ENCODE measurements around the gene FAM83G. TPM values are rescaled to one million over a fixed set of nuclear protein-coding genes. Genes with fewer than 3 reads are reported as not detected.

FAM83G gene
- total RNA-seq, 1 donor from 2014 or later: 24.2 TPM

DNA sequence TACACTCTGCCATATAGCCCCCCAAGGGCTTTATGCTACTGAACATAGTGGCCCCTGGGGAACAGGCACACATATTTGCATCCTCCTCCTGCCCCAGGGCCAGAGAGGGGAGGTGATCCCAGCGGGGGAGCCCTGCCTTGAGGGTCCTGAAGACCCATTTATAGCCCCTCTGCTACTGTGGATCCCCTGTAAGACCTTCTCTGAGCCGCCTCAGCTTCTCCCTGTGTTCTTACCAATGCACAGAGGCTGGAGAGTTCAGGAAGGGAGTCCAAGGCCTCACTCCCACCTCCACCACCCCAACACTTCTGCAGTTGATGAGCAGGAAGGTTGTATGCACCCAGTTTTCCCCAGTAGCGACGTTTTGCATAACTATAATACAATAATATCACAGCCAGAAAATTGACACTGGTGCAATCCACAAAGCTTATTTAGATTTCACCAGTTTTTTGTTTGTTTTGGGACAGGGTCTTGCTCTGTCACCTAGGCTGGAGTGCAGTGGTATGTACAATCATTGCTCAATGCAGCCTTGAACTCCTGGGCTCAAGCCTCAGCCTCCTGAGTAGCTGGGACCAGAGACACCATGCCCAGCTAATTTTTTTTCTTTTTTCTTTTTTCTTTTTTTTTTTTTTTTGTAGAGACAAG, 1.3 kb upstream of the FAM83G start:
- DNase-seq: no peak

DNA sequence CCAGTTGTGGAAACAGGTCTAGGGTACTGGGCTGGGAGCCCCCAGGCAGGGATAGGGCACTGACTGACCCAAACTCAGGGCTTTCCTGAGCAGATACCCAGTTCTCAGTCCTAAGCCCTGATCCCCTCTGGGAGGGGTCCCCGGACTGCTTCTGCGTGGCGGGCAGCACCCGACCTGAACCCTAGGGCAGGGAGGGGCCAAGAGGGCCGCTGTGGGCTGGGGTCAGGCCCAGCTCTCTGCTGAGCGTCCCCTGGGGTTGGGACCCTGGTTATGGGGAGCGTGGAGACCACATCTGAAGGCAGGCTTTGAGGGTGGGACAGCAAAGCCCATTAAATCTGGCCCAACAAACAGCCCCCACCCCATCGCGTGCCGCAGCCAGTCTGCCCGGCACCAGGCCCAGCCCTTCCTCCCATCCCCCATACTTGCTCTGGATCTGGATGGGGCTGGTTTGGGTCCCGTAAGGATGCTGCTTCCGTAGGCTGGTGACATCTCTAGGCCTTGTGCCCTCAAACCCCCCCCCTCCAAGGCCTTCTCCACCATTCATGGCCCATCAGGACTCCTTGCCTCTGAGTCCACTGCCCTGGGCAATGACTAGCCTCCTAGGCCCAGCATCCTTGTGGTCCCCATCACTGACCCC, 691 bp upstream of the FAM83G start:
- DNase-seq: no peak

DNA sequence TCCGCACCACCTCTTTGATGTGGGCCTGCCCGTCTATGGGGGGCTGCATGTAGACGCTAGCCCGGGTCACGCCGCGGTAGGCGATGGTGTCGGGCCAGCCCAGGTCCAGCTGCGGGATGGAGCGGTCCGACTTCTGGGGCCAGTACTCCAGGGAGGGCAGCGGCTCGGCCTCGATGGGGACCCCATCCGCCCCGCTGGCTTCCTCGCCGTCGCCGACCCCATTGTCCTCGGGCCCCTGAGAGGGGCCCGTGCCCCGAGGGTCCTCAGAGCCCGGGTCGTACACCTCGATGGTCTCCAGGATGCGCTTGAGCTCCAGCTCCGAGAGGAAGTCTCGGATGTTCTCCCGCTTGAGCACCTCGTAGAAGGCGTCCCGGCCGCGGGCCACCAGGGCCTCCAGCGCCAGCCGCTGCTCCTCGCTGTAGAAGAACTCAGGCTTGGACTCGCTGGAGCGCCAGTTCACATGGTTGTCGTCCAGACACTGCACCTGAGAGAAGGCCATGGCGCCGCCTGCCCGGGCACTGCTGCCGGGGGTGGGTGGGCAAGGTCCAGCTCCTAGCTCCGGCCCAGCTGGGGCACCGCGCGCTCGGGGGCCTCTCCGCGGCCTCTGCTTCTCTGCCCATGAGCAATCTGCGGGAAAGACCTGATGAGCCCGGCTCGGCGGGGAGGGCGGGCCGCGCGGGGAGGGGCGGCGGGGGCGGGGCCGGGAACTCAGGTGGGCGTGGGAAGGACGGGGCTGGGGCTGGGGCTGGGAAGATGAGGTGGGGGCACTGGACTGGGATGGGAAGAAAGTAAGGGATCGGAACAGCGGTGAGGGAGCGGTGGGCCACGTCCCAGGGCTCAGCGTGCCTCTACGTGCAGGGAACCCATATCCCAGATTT, 782 bp downstream of the FAM83G start:
- DNase-seq: no peak

DNA sequence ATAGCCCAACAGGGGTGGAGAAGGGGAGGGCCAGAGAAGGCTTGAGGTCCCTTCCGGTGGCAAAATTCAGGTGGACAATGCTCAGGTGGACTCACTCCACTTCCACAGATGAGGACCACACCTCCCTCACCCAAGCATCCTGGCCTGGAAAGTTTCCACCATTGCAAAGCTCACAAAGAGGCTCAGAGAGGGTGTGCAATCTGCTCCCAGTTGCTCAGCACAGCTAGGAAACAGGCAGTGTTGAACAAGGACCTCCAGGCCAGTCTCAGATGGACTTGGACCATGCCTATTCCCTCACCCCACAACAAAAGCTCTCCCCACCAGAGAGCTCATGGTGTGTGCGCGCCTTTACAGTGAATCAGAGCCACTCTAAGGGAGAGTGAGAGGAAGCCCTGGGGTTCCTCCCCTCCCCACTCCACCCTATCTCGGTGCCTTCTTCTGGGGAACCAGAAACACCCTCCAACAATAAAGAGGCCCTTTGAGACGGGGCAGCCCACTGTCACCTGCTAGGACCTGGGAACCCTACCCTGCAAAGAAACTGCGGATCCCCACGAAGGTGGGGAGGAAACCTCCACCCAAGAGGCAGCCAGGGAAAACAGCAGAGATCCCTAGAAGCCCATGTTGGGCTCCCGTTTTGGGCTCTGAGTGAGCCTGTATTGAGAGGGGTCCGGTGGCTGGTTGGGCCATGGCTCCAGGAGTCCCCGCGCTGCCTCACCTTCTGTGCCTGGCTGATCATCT, 1.6 kb downstream of the FAM83G start:
- DNase-seq: no peak

DNA sequence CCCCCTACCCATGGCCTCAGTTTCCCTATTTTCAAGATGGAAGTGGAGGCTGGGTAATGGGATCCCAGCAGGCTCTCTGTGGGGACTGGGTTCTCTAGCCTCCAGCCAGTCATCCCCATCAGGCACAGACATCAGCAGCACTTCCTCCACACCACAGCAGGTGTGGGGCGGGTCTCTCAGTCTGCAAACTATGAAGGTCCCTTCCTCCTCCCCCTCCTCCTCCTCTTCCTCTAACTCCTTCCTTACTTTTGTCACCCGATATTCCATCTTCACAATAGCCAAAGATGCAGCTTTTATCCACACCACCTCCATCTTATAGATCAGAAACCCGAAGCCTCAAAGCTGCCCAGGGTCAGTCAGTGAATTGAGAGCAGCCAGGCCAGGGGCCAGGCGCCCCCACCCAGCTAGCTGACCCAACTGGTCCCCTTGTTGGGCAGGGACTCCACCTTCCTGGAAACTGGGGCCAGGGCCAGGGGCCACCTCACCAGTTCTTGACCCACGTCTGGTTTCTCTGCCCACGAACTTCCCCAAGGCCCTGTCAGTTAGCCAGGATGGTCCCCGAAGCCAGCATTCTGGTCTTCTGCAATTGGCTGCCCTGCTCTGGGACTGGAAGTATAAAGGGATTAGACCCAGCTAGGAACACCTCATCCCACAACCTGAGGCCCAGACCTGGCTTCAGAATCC, 2.5 kb downstream of the FAM83G start:
- no peak for DNase-seq

DNA sequence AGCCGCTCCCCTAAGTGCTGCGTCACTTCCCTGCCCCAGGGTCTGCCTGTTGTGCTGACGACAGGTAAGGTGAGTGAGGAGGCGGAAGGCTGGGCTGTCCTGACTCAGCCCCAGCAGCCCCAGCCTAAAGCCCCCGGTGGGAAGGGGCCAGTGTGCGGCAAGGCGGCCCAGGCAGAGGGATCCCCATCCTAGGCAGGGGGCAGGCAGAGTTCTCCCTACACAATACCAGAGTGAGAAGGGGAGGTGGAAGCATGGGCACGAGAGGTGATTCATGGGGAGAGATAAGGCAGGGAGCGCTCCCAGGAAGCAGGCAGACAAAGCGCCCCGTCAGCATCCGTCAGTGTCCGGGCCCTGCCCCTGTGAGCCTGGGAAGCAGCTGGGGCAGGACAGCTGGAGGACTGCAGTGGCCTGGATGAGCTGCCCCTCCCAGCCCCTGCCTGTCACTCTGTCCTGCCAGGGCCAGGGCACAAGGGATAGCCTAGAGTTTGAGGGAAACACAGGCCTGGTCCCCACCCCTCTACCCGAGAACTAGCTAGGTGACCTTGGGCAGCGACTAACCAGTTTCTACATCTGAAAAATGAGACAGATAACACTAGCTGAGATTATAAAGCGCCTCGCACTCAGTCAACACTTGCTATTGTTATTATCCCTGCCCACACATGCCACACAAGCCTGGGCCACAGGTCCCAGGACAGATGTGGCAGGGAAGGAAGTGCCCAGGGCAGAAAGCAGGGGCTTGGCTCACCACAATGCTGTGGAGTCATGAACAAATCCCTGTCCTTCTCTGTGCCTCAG, 3.8 kb downstream of the FAM83G start:
- DNase-seq: no peak

DNA sequence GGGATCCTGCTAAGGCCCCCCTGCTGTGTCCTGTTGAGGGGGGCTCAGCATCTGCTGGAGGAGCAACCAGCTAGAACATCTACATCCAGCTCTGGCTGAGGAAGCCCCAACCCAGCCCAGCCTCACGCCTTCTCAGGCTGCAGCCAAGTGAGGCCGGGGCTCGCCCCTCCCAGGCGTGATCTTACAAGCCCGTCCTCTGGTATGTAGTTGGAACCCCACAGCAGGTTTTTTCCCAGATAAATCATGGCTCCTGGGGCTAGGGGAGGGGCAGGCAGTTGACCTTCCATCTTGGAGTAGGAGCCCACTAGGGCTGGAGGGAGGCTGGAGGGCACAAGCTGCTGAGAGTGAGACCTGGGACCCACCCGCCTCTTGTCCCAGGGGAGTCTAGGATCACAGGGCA, 4.7 kb downstream of the FAM83G start:
- no peak for DNase-seq

DNA sequence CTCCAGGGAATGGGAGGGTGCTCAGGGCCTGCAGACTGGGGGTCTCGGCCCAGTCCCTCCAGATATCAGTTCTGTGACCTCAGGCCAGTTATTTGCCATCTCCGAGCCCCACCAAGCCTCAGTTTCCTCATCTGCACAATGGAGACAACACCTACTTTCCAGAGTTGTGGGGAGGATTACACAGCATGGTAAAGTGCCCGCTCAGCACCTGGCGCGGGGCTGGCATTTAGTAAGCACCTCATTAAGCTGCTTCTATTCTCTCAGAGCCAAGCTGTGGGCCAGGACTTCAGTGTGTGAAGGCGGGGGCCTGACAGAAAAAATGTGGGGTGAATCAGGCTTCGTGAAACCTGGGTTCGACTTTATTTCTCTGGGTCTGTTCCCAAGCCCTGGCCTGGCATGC, 5.2 kb downstream of the FAM83G start:
- DNase-seq: no peak

DNA sequence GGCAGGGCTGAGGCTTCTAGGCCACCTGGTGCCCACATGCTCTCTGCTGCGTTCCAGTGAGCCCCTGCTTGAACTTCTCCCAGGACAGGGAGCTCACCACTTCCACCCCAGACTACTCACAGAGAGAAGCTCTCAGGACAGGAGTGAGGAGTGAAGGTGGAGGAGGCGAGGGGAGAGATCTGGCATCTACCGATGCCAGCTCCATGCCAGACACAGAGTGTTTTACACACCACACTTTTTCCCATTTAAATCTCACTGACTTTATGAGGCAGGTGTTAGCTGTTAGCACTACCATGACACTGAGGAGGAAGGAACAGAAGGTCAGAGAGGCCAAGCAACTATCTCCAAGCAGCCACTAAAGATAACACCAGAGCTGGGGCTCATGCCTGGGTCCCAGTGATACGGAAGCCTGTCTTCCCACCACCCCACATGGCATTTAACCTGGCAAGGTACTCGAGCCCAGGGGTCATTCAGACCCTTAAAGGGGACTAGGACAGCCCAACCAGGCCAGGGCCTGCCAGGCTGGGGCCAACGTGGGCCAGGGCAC, 6.8 kb downstream of the FAM83G start:
- no peak for DNase-seq

DNA sequence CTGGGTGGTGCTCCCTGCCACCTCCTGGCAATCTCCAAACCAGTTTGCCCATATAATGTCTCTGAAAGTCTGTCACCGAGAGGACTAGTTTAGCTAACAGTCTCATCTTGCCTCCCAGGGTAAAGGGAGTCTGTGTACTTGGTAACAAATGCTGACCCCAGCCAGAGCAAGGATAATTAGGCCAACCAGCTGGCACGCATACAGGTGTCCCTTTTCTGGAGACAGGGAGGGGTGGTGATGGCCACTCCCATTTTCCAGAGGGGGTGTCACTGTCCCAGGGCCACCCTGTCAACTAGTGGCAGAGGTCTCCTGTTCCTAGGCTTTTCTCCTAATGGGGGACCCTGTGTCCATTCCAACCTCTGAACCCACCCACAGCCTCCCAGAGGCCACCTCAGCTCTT, 8.1 kb downstream of the FAM83G start:
- DNase-seq: no peak

DNA sequence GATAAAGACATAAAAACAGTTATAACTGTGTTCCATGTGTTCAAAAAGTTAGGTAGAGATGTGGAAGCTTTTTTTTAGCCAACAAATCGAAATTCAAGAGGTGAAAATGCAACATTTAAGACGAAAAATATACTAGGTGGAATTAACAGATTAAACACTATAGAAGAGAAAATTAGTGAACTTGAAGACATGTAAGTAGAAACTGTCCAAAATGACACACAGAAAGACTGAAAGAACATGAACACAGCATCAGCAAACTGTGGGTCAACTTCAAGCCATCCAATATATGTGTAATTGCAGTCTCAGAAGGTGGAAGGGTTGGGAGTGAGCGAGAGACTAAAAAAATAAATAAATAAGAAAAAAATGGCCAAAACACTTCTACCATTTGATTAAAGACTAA, 9.3 kb downstream of the FAM83G start:
- DNase-seq: no peak

DNA sequence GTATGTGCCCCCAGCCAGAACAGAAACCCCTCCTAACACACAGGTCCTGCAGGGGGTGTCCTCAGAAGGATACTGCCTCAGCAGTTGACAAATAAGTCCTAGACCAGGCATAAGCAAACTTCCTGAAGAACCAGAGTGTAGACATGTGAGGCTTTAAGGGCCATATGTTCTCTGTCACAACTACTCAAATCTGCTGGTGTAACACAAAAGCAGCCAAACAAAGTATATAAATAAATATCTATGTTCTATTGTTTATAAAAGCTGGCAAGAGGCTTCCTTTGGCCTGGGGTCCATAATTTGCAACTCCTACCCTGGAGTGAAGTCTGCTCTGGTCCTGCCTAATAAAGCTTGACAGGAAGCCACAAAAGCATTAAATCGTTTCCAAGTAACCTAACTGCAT, 9.9 kb downstream of the FAM83G start:
- no peak for DNase-seq

DNA sequence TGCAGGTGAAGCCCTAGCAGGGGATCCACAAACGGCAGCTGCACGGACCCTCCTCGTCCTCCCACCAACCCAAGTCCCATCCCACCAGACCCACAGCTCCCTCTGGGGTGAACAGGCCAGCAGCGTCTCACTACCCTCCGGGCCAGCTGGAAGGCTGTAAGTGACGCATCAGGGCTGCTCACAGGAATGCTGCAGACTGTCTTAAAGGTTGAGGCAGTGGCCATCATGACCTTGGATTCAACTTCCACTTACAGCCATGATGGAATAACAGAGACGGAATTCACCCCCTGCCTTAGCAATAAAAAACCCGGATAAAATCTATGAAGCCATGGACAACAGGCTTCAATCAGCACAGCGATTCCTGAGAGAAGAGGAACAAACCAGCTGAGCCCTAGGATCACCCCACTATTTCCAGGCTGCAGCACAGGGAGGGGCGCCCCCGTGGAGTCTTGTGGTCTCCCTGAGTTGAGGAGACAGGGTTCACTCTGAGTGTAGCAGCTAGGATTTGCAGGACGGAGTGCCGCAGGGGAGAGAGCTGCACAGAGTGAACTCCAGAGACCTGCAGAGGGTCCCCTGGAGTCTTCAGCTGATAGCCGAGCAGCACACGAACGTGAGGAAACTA, 10.5 kb downstream of the FAM83G start:
- DNase-seq: no peak

DNA sequence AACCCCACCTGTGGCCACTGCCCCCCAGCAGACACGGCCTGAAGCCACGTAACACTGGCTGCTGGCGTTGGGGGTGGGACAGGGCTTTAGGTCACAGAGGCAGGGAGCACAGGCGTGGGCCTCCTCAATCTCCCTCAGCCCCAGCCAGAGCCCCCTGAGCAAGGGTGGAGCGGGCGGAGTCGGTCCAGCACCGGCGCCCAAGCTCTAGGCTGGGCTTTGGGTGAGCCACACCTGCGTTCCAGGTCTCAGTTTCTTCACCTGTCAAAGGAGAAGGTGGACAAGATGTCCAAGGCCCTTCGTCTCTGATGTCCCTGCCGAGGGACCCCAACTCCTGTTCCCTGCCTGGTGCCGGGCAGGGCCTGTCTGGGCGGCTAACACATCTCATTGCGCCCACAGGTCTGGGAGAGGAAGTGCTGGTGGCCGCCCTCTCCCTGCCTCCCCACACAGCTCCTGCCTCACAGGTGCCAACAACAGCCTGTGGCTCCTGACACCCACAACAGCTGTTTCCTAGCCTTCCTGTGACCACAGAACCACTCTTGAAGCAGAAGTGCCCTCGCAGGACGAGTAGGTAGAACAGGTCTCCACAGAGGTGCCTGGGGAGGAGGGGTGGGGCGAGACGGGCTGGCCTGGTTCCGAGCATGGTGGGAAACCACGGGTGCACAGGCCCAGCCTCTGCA, 12.0 kb downstream of the FAM83G start:
- DNase-seq: no peak

DNA sequence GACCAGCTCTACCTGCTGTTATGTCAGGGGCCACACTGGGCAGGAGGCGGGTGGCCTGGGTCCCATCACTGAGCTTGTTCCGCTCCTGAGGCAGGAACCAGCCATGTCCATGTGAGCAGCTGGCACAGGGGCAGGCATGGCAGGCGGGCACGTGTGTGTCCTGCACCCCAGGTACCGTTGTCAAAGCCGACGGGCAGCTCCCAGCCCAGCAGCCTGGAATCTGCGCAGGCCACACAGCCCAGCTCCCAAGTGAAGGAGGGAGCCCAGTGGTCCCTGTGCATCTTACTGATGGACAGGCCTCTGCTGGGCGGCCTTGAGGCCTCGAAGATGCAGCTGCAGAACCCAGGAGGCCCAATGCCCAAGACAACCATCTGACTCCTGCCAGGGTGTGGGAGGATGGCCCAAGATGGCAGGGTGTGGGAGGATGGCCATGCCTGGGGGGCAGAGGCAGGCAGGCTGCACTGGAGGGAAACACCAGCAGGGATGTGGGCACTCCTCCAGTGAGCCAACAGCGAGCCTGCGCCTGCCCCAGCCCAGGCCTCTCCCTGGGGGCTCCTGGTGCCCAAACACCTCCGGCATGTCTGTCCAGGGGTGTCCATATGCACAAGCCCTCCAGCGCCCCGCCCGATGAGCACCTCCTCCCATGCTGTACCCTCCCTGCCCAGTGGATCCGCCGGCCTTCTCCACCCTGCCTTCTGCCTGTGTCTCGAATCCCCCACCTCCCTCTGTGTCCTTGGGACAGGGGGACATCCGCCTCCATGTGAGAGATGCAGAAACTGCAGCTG, 12.8 kb downstream of the FAM83G start:
- no peak for DNase-seq

DNA sequence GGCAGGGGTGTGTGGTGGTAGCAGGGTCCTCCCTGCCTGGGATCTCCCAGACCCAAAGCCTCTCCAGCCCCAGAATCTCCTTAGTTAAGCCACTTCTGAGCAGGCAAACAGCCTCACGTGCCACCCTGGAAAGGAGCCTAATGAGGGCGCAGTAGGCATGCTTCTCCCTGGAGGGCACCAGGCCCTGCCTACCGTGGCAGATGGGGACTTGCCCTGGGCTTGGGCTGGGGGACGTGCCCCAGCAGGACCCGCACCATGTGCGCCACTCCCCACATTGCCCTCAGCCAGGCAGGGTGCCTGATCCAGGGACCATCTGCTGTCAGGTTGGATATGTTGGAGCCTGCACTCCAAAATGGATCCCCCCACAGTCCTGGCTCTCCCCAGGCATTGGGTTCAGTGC, 14.2 kb downstream of the FAM83G start:
- DNase-seq: no peak

DNA sequence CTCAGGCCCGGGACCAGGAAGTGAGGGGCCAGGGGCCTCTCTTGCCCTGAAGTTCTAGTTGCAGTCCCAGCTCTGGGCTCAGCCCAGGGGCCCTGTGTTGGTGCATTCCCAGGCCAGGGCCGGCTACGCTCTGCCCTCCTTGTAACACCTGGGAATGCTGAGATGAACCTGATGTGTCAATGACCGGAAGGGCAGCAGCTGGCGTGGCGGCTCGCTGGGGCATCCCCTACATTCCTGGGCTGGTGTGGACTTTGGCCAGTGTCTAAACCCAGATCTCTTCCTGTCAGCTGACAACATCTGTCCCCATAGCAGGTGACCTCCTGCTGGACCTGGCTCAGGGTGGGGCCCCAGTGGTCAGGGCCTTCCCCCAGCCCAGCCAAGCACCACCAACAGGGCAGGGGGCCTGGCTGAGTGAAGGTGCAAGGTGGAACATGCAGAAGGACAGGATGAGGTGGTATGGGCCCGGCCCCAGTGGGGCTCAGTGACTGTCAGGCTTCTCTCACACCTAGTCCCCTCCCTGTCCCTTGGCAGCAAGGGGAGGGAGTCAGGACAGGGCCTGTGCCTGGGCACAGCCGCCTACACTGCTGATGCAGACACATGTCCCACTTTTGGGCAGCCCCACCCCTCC, 15.9 kb downstream of the FAM83G start:
- no peak for DNase-seq

DNA sequence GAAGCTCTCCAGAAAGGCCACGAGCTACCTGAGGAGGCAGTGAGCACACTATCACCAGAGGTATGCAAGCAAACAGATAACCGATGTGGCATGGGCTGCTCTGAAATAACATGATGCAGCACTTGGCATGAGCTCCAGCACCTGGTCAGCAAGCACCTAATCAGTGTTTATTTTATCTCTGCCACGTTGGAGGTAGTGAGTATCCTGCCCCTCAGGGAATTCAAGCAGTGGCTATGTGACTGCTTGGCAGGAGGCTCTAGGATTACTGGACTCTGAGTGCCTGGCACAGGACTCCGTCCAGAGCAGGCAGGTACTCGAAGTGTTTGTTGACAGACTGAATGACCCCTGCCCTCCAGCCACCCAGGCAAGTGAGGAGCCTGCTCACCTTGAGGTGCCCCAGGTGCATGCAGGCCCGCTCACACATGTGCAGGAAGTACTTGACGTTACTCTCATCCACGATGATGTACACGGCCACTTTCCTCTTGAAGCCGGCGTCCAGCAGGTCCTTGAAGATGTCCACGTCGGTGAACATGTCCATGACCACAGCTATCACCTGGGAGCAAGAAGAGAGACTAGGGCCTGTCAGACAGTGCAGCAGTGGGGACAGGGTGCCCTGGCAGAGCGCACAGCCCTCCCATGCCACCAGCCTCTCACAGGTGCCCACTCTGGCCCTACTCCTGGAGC, 16.6 kb downstream of the FAM83G start:
- no peak for DNase-seq
